ENCODE data around the gene IKBIP. TPM values are rescaled to one million over a fixed set of nuclear protein-coding genes. Genes with fewer than 3 reads are reported as not detected.
A peak's percentile ranks its signal among the peaks of the same experiment; 100 is the strongest.
"Not testable (repeated sequence)": the region's sequence is repeated elsewhere in the genome, so short reads cannot be mapped to it uniquely, and the experiment has no call there.

The IKBIP gene
- total and polyA plus RNA-seq, 7 experiments from 2014 or later, result 2.3 to 24.6 (median 5.8) TPM

DNA sequence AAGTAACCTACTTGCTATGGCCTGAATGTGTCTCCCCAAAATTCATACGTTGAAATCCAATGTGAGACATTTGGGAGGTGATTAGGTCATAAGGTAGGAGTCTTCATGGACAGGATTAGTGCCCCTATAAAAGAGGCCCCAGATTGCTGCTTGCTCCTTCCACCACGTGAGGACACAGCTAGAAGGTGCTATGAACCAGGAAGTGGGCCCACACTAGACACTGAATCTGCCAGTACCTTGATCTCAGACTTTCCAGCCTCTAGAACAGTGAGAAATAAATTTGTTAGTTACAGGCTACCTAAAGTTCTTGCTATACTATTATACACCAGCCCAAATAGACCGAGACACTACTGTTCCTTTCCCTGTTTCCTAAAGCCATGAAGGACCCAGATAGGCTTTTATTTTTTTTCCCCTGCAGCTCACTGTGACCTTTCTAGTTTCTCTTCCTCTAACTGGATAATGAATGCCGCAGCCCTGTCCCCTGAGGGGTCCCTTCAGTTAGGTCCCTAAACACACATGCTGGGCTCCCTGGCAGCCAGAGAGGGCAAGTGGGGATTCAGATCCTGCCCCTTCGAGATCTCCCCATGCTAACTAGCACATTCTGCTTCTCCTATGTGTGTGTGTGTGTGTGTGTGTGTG, 31.8 kb downstream of the IKBIP start:
- peaks cover 0 to 4% (median 0%) of the 10 kb centered on the region in 11 donors for H3K9me3 Mint-ChIP-seq
- DNase-seq (no peak), ATAC-seq (peak; percentile 71)
- Histone ChIP-seq H3K36me3 (ENCODE audit: control insufficient read depth in 2 of 3, insufficient read depth in 3 of 3, low read length in 3 of 3) (no peaks in the 10 kb centered on the region), H3K27me3 (ENCODE audit: control insufficient read depth in 2 of 2, insufficient read depth in 2 of 2, low read length in 2 of 2) (no peaks in the 10 kb centered on the region), H3K4me3 (ENCODE audit: low read length) (no peak overlapping the region), H3K4me1 (ENCODE audit: control insufficient read depth in 2 of 2, insufficient read depth in 2 of 2, low read length in 2 of 2) (no peaks in the 10 kb centered on the region), H3K27ac (ENCODE audit: low read depth, low read length) (no peak overlapping the region), H3K9me3 (ENCODE audit: control insufficient read depth in 2 of 3, low read length in 3 of 3) (no peaks in the 10 kb centered on the region)
- CTCF ChIA-PET, result no interaction called here
- POLR2A ChIA-PET, result interaction anchor here (0.6 to 1.1 kb wide), 3 partner anchors 19 to 26 kb away, joined by 3 to 5 read pairs (median 4); partner anchors contain the start of gene SLC25A3
- peaks cover 0 to 5% (median 1%) of the 10 kb centered on the region in 5 donors for H3K36me3 Mint-ChIP-seq
- peak overlapping the region in 1 of 10 donors; percentile 0 for H3K4me3 Mint-ChIP-seq
- H3K27me3 Mint-ChIP-seq, result no peaks in the 10 kb centered on the region
- H3K27ac Mint-ChIP-seq, result peak overlapping the region in 8 of 9 donors; percentile 22 to 90 (median 70)
- H3K4me1 Mint-ChIP-seq, result peaks cover 0 to 7% (median 6%) of the 10 kb centered on the region in 7 donors
- intact Hi-C loops (cut with micrococcal nuclease), result no loop called here

GRCh38 chr12:98610596-98610995, 34.0 kb downstream of the IKBIP start:
- Mint-ChIP-seq H3K4me3 (no peak overlapping the region), H3K27me3 (no peaks in the 10 kb centered on the region), H3K4me1 (peaks cover 0 to 20% (median 14%) of the 10 kb centered on the region in 7 donors), H3K36me3 (peaks cover 0 to 1% (median 0%) of the 10 kb centered on the region in 5 donors), H3K27ac (no peak overlapping the region), H3K9me3 (no peaks in the 10 kb centered on the region)
- Histone ChIP-seq H3K4me3 (ENCODE audit: low read length) (no peak overlapping the region), H3K27me3 (ENCODE audit: control insufficient read depth in 2 of 2, insufficient read depth in 2 of 2, low read length in 2 of 2) (no peaks in the 10 kb centered on the region), H3K9me3 (ENCODE audit: control insufficient read depth in 2 of 3, low read length in 3 of 3) (no peaks in the 10 kb centered on the region), H3K27ac (ENCODE audit: low read depth, low read length) (no peak overlapping the region), H3K4me1 (ENCODE audit: control insufficient read depth in 2 of 2, insufficient read depth in 2 of 2, low read length in 2 of 2) (no peaks in the 10 kb centered on the region), H3K36me3 (ENCODE audit: control insufficient read depth in 2 of 3, insufficient read depth in 3 of 3, low read length in 3 of 3) (no peaks in the 10 kb centered on the region)
- ChIA-PET POLR2A (no interaction called here), CTCF (no interaction called here)
- ATAC-seq (no peak), DNase-seq (no peak)
- intact Hi-C loops (cut with micrococcal nuclease), result no loop called here

DNA sequence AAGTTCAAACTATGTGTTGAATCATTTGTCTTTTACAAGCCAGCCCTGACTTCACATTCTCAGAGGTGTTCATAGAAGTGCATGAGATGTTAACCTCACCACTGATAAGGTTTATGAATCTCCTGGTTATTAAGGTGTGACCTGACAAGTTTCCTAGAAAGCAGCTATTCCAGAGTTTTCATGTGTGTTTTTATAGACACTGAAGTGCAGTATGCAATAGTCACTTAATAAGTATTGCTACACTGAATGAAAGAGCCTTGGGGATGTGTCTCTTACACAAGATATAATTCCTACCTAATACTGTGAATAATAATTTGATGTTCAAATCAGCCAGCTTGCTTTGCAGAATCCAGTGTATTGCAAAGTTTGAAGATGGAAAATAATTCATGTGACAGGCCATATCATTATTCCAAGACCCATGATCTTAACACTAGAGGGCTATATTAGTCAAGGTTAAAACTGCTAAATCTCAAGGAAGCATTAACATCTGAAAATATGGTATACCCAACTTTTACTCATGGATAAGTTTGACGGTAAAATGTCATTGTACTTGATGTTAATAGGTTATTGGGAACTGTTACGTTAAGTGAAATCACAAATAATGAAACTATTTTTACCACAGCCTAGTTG, 38.1 kb downstream of the IKBIP start:
- Mint-ChIP-seq H3K27ac (peak overlapping the region in 3 of 9 donors; percentile 66 to 70 (median 67)), H3K36me3 (peaks cover 4 to 15% (median 10%) of the 10 kb centered on the region in 5 donors), H3K4me1 (peaks cover 0 to 15% (median 8%) of the 10 kb centered on the region in 7 donors), H3K9me3 (no peaks in the 10 kb centered on the region), H3K27me3 (no peaks in the 10 kb centered on the region), H3K4me3 (peak overlapping the region in 6 of 10 donors; percentile 16 to 83 (median 72))
- Histone ChIP-seq H3K27ac (ENCODE audit: low read depth, low read length) (no peak overlapping the region), H3K4me3 (ENCODE audit: low read length) (no peak overlapping the region), H3K9me3 (ENCODE audit: control insufficient read depth in 2 of 3, low read length in 3 of 3) (no peaks in the 10 kb centered on the region), H3K36me3 (ENCODE audit: control insufficient read depth in 2 of 3, insufficient read depth in 3 of 3, low read length in 3 of 3) (peaks cover 0 to 19% (median 14%) of the 10 kb centered on the region in 3 experiments), H3K27me3 (ENCODE audit: control insufficient read depth in 2 of 2, insufficient read depth in 2 of 2, low read length in 2 of 2) (no peaks in the 10 kb centered on the region), H3K4me1 (ENCODE audit: control insufficient read depth in 2 of 2, insufficient read depth in 2 of 2, low read length in 2 of 2) (no peaks in the 10 kb centered on the region)
- DNase-seq (no peak), ATAC-seq (no peak)
- CTCF ChIA-PET, result interaction anchor here (0.6 to 1.4 kb wide), 3 partner anchors 40 to 69 kb away, joined by 3 read pairs; no protein-coding TSS in a partner anchor
- intact Hi-C loops (cut with micrococcal nuclease), result loop anchor here in 1 of 2 donors (1.0 kb wide), 1 partner anchor 48 kb away; no protein-coding TSS in a partner anchor
- POLR2A ChIA-PET, result interaction anchor here (0.6 to 8.2 kb wide), 2 partner anchors 12 to 1688 kb away, joined by 3 to 55 read pairs; partner anchors contain the start of gene SLC25A3

DNA sequence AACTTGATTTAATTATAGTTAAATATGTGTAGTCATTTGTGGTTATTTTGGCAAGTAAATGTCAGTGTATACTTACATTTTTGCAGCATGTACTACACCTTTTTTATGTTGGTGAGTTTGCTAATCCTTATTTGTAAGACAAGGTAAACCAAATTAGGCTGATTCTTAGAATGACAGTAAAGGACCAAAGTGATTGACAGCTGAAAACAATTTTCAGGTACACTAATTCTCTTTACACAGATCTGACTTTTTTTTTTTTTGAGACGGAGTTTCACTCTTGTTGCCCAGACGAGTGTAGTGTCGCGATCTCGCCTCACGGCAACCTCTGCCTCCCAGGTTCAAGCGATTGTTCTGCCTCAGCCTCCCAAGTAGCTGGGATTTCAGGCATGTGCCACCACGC, 42.7 kb downstream of the IKBIP start:
- peaks cover 7 to 62% (median 48%) of the 10 kb centered on the region in 3 experiments for H3K36me3 ChIP-seq (ENCODE audit: control insufficient read depth in 2 of 3, insufficient read depth in 3 of 3, low read length in 3 of 3)
- Mint-ChIP-seq H3K27ac (no peak overlapping the region), H3K27me3 (no peaks in the 10 kb centered on the region), H3K4me3 (no peak overlapping the region), H3K9me3 (no peaks in the 10 kb centered on the region), H3K4me1 (peaks cover 0 to 17% (median 8%) of the 10 kb centered on the region in 7 donors), H3K36me3 (peaks cover 4 to 31% (median 22%) of the 10 kb centered on the region in 5 donors)
- no peaks in the 10 kb centered on the region for H3K9me3 ChIP-seq (ENCODE audit: control insufficient read depth in 2 of 3, low read length in 3 of 3)
- no peaks in the 10 kb centered on the region for H3K4me1 ChIP-seq (ENCODE audit: control insufficient read depth in 2 of 2, insufficient read depth in 2 of 2, low read length in 2 of 2)
- no peak overlapping the region for H3K4me3 ChIP-seq (ENCODE audit: low read length)
- ChIA-PET CTCF (no interaction called here), POLR2A (interaction anchor here (0.7 to 8.2 kb wide), 3 partner anchors 7 to 1634 kb away, joined by 3 to 55 read pairs (median 3); partner anchors contain the start of gene SLC25A3)
- DNase-seq, result no peak
- H3K27me3 ChIP-seq (ENCODE audit: control insufficient read depth in 2 of 2, insufficient read depth in 2 of 2, low read length in 2 of 2), result no peaks in the 10 kb centered on the region
- intact Hi-C loops (cut with micrococcal nuclease), result no loop called here
- H3K27ac ChIP-seq (ENCODE audit: low read depth, low read length), result no peak overlapping the region
- ATAC-seq, result no peak

GRCh38 chr12:98597313-98597712, 47.3 kb downstream of the IKBIP start:
- intact Hi-C loops (cut with micrococcal nuclease), result loop anchor here in 1 of 2 donors (10.0 kb wide), 1 partner anchor 1607 kb away; the partner anchor contains the start of gene ACTR6
- not testable (repeated sequence) for ATAC-seq; H3K27me3 ChIP-seq (ENCODE audit: control insufficient read depth in 2 of 2, insufficient read depth in 2 of 2, low read length in 2 of 2); DNase-seq; H3K9me3 ChIP-seq (ENCODE audit: control insufficient read depth in 2 of 3, low read length in 3 of 3); H3K27me3 Mint-ChIP-seq; H3K4me3 Mint-ChIP-seq; H3K4me3 ChIP-seq (ENCODE audit: low read length); H3K9me3 Mint-ChIP-seq
- Histone ChIP-seq H3K4me1 (ENCODE audit: control insufficient read depth in 2 of 2, insufficient read depth in 2 of 2, low read length in 2 of 2) (peaks cover 17 to 20% of the 10 kb centered on the region in 2 donors), H3K36me3 (ENCODE audit: control insufficient read depth in 2 of 3, insufficient read depth in 3 of 3, low read length in 3 of 3) (peaks cover 7 to 66% (median 37%) of the 10 kb centered on the region in 3 experiments), H3K27ac (ENCODE audit: low read depth, low read length) (peak overlapping the region; percentile 95)
- POLR2A ChIA-PET, result interaction anchor here (0.6 to 1.1 kb wide), 4 partner anchors 31 to 1518 kb away, joined by 3 to 4 read pairs (median 3); no protein-coding TSS in a partner anchor
- Mint-ChIP-seq H3K36me3 (peaks cover 0 to 32% (median 21%) of the 10 kb centered on the region in 5 donors), H3K27ac (peak overlapping the region in 4 of 9 donors; percentile 38 to 74 (median 56)), H3K4me1 (peaks cover 20 to 45% (median 36%) of the 10 kb centered on the region in 7 donors)
- CTCF ChIA-PET, result interaction anchor here (0.6 kb wide), 1 partner anchor 17 kb away, joined by 3 read pairs; no protein-coding TSS in a partner anchor

DNA sequence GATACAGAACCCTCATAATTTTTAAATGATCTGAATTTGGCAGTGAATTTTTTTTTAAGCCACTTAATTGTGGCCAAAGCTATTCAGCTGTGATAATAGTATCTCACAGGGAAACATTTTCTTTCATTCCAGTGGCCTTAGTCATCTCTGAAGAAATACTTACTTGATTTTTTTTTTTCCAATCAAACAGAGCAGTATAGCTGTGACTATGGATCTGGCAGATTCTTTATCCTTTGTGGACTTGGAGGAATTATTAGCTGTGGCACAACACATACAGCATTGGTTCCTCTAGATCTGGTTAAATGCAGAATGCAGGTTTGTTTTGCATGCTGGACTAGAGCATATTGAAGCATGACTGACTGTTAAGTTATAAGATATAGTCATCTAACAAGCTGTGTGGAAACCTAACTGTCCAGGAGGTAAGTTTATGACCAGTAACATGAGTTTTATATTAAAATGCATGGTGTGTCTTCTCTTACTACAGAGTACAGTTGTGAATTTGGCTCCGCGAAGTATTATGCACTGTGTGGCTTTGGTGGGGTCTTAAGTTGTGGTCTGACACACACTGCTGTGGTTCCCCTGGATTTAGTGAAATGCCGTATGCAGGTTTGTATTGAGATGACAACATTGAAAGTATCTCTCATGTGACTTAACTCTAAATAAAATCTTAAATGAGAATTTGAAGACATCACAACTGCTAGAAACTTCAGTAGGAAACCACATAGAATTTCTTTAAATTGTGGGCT, 49.2 kb downstream of the IKBIP start:
- Mint-ChIP-seq H3K9me3 (no peaks in the 10 kb centered on the region), H3K27ac (peak overlapping the region; percentile 6 to 100 (median 99)), H3K4me1 (peaks cover 20 to 49% (median 36%) of the 10 kb centered on the region in 7 donors), H3K4me3 (peak overlapping the region; percentile 88 to 99 (median 96)), H3K27me3 (peaks cover 0 to 2% (median 0%) of the 10 kb centered on the region in 5 donors), H3K36me3 (peaks cover 0 to 27% (median 10%) of the 10 kb centered on the region in 5 donors)
- peak overlapping the region; percentile 80 for H3K4me3 ChIP-seq (ENCODE audit: low read length)
- peaks cover 7 to 47% (median 23%) of the 10 kb centered on the region in 3 experiments for H3K36me3 ChIP-seq (ENCODE audit: control insufficient read depth in 2 of 3, insufficient read depth in 3 of 3, low read length in 3 of 3)
- H3K4me1 ChIP-seq (ENCODE audit: control insufficient read depth in 2 of 2, insufficient read depth in 2 of 2, low read length in 2 of 2), result peaks cover 17 to 22% of the 10 kb centered on the region in 2 donors
- intact Hi-C loops (cut with micrococcal nuclease), result loop anchor here in 1 of 2 donors (1.0 to 10.0 kb wide), 2 partner anchors 8 to 1609 kb away; partner anchors contain the start of gene ACTR6
- ATAC-seq, result no peak
- CTCF ChIA-PET, result interaction anchor here (0.7 to 3.0 kb wide), 6 partner anchors 22 to 171 kb away, joined by 3 to 12 read pairs (median 6); no protein-coding TSS in a partner anchor
- POLR2A ChIA-PET, result interaction anchor here (1.2 to 4.5 kb wide), 5 partner anchors 11 to 109 kb away, joined by 3 to 55 read pairs (median 24); partner anchors contain the start of genes IKBIP and TMPO
- H3K27ac ChIP-seq (ENCODE audit: low read depth, low read length), result peak overlapping the region; percentile 95
- no peaks in the 10 kb centered on the region for H3K27me3 ChIP-seq (ENCODE audit: control insufficient read depth in 2 of 2, insufficient read depth in 2 of 2, low read length in 2 of 2)
- H3K9me3 ChIP-seq (ENCODE audit: control insufficient read depth in 2 of 3, low read length in 3 of 3), result no peaks in the 10 kb centered on the region
- peak in 4 of 9 donors; percentile 9 to 28 (median 19) for DNase-seq

Data from naive thymus-derived CD4-positive, alpha-beta T cell (primary cell).